Lung (tissue), 12 donors: Measurements from ENCODE around the gene SLIT1. TPM values are rescaled to one million over a fixed set of nuclear protein-coding genes. Genes with fewer than 3 reads are reported as not detected.

Experiments used
- ATAC-seq: fragments of 200-7000 bp; cut with Tn5 transposase; one replicate; pipeline ENCODE4 v1.9.1; 2020; ENCODE audit warnings: moderate number of reproducible peaks; ENCODE audit not compliant: insufficient read depth, low FRiP score
- DNase-seq, 3 donors: peaks; one replicate each; pipeline ENCODE4 v3.0.0-alpha.2; 2013 to 2017
- H3K27ac ChIP-seq, 2 donors: one replicate each; pipeline ENCODE4 v1.5.1; 2013; ENCODE audit warnings: mild to moderate bottlenecking in 2 of 2, moderate library complexity in 2 of 2, control low read depth in 1 of 2, inconsistent platforms in 1 of 2, low read depth in 1 of 2, low read length in 1 of 2
- H3K27me3 ChIP-seq, 3 donors: one replicate each; pipeline ENCODE4 v1.5.1; 2013; ENCODE audit warnings: low read length in 2 of 3; ENCODE audit not compliant: control insufficient read depth in 3 of 3, insufficient read depth in 3 of 3
- H3K36me3 ChIP-seq, 4 donors: one replicate each; pipeline ENCODE4 v1.5.1; 2013; ENCODE audit warnings: low read length in 4 of 4, mild to moderate bottlenecking in 1 of 4, moderate library complexity in 1 of 4; ENCODE audit not compliant: control insufficient read depth in 4 of 4, insufficient read depth in 4 of 4
- H3K4me1 ChIP-seq, 5 donors: one replicate each; pipeline ENCODE4 v1.5.1; 2013; ENCODE audit warnings: low read length in 5 of 5, mild to moderate bottlenecking in 2 of 5, moderate library complexity in 1 of 5; ENCODE audit not compliant: control insufficient read depth in 5 of 5, insufficient read depth in 5 of 5
- H3K4me3 ChIP-seq: one replicate; pipeline ENCODE4 v1.5.1; 2013; ENCODE audit warnings: mild to moderate bottlenecking, control low read depth, moderate library complexity
- H3K9ac ChIP-seq, 2 donors: one replicate each; pipeline ENCODE4 v1.5.1; 2013; ENCODE audit warnings: low read length in 2 of 2, control low read depth in 1 of 2; ENCODE audit not compliant: insufficient read depth in 1 of 2
- H3K9me3 ChIP-seq, 4 donors: one replicate each; pipeline ENCODE4 v1.5.1; 2013; ENCODE audit warnings: low read length in 3 of 4, mild to moderate bottlenecking in 1 of 4, moderate library complexity in 1 of 4; ENCODE audit not compliant: control insufficient read depth in 4 of 4, insufficient read depth in 3 of 4
- WGBS, 2 donors: extraction: QIAGEN DNeasy Blood & Tissue Kit; methylation state at CpG; one replicate each; pipeline ENCODE4 v1.1.7; 2013; 5-methylcytosine and 5-hydroxymethylcytosine counted together
- polyA plus RNA-seq, 2 donors: library from polyadenylated mRNA; stranded (reverse); fragments of 200-250 nt; gene quantifications; one replicate each; pipeline ENCODE4 v1.2.1, GENCODE V29; 2013
- total RNA-seq, 2 donors: library from RNA; depleted of rRNA in 1 of 2; stranded (reverse); fragments of >200 nt in 1 of 2; gene quantifications; one replicate each; pipeline ENCODE4 v1.2.1, GENCODE V29; 2014 to 2021
- TF ChIP-seq, protein P1 (sequence below): IDR thresholded peaks from 2 replicates; pipeline ENCODE4 v1.5.1; 2012; ENCODE audit warnings: mild to moderate bottlenecking; ENCODE audit errors: control extremely low read depth, extremely low read depth
- donor health status: control.
- donor health status: control.
- donor health status: Bipolar disorder and iron deficiency.
- donor health status: healthy.
- donor health status: DM: yes; HTN: yes; CAD: no.

The SLIT1 gene
- total and polyA plus RNA-seq, 4 donors = 0.39 to 5.6 (median 0.57) TPM

DNA sequence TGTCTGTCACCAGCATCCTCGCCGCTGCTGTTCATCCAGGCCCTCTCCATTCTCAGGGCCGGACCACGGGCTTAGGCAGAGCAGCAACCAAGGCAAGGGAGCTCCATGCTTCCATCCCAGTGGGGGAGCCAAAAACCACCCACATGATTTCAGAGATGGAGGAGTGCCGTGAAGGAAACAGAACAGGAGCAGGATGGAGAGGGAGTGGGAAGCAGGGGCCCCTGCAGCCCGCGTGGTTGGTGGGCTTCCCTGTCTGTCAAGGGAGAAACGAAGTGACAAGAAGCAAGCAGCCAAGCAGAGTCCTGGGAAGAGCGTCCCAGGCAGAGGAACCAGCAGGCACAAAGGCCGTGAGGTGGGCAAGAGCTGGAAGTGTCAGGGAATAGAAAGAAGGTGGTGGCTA, 95.7 kb downstream of the SLIT1 start:
- no peaks in the 10 kb centered on the region for H3K4me1 ChIP-seq
- 64 to 67% methylated on average over 10 of the region's 10 CpGs for whole genome bisulfite sequencing, 2 donors
- H3K27ac ChIP-seq = no peak overlapping the region
- TF ChIP-seq, protein P1, sequence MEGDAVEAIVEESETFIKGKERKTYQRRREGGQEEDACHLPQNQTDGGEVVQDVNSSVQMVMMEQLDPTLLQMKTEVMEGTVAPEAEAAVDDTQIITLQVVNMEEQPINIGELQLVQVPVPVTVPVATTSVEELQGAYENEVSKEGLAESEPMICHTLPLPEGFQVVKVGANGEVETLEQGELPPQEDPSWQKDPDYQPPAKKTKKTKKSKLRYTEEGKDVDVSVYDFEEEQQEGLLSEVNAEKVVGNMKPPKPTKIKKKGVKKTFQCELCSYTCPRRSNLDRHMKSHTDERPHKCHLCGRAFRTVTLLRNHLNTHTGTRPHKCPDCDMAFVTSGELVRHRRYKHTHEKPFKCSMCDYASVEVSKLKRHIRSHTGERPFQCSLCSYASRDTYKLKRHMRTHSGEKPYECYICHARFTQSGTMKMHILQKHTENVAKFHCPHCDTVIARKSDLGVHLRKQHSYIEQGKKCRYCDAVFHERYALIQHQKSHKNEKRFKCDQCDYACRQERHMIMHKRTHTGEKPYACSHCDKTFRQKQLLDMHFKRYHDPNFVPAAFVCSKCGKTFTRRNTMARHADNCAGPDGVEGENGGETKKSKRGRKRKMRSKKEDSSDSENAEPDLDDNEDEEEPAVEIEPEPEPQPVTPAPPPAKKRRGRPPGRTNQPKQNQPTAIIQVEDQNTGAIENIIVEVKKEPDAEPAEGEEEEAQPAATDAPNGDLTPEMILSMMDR = no peak
- no peak overlapping the region for H3K4me3 ChIP-seq
- H3K9ac ChIP-seq = no peak overlapping the region
- ATAC-seq (no peak), DNase-seq (no peak)
- H3K9me3 ChIP-seq = no peaks in the 10 kb centered on the region
- H3K27me3 ChIP-seq = peaks cover 0 to 12% (median 3%) of the 10 kb centered on the region in 3 donors
- H3K36me3 ChIP-seq = no peaks in the 10 kb centered on the region

DNA sequence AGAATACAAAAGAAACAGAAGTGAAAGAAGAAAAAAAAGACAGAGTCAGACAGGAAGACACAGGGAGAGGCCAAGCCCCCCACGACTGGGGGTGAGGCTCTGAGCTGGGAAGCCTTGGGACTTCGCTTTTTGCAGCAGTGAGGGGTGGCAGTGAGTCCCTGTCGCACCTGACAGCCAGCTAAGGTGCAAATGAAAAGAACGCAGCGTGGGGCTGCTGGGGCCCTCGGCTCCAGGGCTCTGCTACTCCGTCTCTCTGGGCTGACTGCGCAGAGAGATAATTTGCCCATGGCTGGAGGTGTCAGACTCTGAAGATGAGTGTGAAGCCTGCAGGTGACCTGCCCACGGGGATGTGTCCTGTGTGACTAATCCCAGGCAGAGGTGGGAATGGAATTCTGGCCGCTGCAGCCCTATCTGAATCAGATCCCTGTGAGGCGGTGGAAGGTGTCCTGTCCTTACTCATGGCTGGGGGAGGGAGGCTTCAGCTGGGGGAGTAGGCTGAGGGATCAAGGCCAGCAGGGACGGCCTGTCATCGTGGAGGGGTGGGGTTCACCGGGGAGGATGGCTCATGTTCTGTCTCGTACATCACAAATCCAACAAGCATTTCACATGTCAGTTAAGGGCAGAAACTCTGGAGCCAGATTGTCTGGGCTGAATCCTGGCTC, 96.4 kb downstream of the SLIT1 start:
- TF ChIP-seq, protein P1 = no peak
- Histone ChIP-seq H3K4me3 (no peak overlapping the region), H3K4me1 (no peaks in the 10 kb centered on the region), H3K27me3 (peaks cover 0 to 12% (median 3%) of the 10 kb centered on the region in 3 donors), H3K27ac (no peak overlapping the region), H3K9me3 (no peaks in the 10 kb centered on the region), H3K9ac (no peak overlapping the region), H3K36me3 (no peaks in the 10 kb centered on the region)
- ATAC-seq = no peak
- DNase-seq = no peak
- 34 to 40% methylated on average over 15 of the region's 15 CpGs for WGBS, 2 donors

DNA sequence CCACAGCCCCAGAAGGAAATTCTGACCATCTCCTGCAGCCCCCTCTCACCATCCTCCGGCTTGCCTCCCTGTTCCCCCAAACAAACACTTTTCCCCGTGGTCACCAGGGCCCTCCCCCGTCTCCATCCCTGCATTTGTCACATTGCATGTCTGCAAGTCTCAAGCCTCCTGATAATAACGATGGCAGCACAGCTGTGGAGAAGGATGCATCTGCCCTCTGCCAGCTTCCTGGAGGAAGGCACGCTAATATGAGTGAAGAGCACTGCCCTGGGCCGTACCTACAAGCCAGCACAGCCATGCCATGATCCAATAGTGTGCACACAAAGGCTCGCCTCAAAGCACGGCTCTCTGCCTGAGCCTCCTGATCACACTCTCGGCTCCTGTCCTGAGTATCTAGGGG, 98.5 kb downstream of the SLIT1 start:
- H3K27me3 ChIP-seq = peaks cover 0 to 14% (median 3%) of the 10 kb centered on the region in 3 donors
- ATAC-seq = no peak
- WGBS, 2 donors = 44 to 50% methylated on average over 9 of the region's 9 CpGs

More for the DNA sequence above, 98.5 kb downstream of the SLIT1 start:
- TF ChIP-seq, protein P1 = no peak
- Histone ChIP-seq H3K9me3 (no peaks in the 10 kb centered on the region), H3K27ac (no peak overlapping the region), H3K9ac (no peak overlapping the region), H3K4me3 (no peak overlapping the region), H3K4me1 (no peaks in the 10 kb centered on the region), H3K36me3 (no peaks in the 10 kb centered on the region)
- DNase-seq = no peak
